GM19193 (cell line): Measurements from ENCODE around the gene TCF4.

Experiments
- POLR2A ChIP-seq: IDR thresholded peaks from 4 replicates; pipeline ENCODE4 v1.6.1; 2011; ENCODE audit not compliant: insufficient read depth, insufficient read length; ENCODE audit errors: extremely low read depth

The TCF4 gene

GRCh38 chr18:55588111-55588869 is at the start of gene TCF4:
TCF4 (minus strand) TSS chr18:55588192; CDS start chr18:55587116, 1,076 bp downstream.
- TF ChIP-seq POLR2A, result no peak

DNA sequence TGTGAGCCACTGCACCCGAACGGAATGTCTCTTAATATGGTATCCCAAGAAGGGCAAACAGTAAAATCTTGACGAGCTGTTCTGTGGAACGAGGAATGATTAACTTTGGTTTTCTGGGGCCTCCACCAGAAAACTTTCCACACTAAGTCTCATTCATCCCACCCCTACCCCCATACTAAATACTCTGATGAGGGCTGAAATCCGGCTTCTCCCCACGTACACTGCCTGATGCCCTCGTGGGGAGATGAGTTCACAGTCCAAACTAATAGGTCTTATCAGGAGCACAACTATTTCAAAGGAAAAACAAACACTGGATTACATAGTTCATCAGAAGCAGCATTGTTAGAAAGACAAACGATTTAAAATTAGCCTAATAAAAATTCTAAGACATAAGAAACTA is 49.2 kb upstream of the TCF4 start:
- no peak for TF ChIP-seq POLR2A

DNA sequence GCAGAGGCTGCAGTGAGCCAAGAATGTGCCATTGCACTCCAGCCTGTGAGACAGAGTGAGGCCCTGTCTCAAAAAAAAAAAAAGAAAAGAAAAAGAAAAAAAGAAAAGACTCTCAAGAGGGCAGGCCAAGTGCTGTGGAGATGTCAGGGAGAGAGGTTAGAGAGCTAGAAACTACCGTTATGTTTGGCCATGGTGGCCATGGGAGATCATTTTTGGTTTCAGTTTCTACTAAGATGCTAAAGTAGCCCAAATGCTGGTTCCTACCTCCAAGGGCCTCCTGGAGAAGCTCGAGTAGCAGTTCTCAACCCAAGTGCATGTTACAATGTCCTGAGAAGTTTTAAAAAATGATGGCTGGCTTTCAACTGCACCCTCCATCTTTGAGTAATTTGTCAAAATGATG is 47.4 kb upstream of the TCF4 start:
- no peak for TF ChIP-seq POLR2A

DNA sequence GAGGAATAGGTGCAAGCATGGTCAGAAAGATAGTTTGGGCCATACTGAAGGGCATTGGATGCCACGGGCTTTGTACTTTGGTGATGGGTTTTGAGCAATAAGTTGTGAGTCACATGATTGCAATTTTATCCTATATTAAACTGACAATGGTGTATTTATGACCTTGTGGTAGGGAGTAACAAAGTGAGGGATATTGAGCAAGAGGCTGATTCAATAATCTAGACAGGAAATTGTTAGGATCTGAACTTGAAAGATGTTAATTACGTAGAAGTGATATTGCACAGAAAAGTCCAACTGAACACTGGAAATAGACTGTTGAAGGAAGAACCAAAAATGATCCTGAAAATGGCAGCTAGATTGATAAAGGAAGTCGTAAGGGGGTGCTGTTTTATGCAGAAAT is 46.6 kb upstream of the TCF4 start:
- no peak for TF ChIP-seq POLR2A

GRCh38 chr18:55633032-55633431 is 45.0 kb upstream of the TCF4 start:
- no peak for TF ChIP-seq POLR2A

DNA sequence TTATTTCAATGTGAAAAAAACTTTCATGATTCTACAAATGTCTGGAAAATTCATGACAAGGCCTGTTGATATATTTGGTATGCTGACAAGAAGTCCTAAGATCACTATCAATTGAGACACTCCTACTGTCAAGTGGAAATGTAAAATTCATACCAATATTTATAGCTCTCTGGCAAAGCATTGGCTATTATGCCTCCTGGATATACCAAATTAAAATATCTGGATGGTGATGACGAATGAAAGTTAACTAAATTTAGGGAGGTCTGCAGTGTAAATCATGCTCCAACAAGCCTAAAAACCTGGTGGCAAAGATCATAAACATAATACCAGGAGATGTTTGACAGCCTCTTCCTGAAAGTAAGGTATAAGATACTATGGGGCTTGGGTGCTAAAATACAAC is 41.1 kb upstream of the TCF4 start:
- no peak for TF ChIP-seq POLR2A

- TF ChIP-seq POLR2A, result no peak
Observed at GRCh38 chr18:55627007-55627406, 39.0 kb upstream of the TCF4 start.

- TF ChIP-seq POLR2A, result no peak
Observed at GRCh38 chr18:55625901-55626300, 37.9 kb upstream of the TCF4 start.

DNA sequence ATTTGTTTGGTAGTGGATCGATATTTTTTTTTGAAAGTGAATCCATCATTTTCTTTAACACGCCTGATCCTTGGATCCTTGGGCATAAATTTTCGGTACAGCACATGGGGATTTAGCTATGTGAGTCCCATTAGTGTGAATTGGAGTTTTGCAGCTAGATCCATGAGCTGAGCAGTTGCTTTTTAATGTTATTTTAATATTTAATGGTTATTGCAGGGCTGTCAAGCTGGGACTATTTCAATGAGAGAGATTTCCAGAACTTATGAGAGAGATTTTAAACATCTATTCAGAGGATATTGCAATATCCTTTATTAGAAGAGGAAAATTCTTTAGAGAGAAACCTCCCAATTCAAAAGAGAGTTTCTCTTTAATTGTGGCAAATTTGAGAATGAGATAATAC is 35.6 kb upstream of the TCF4 start:
- TF ChIP-seq POLR2A, result no peak

- TF ChIP-seq POLR2A, result no peak
Observed at GRCh38 chr18:55610506-55610905, 22.5 kb upstream of the TCF4 start.

GRCh38 chr18:55609160-55609825 is 21.3 kb upstream of the TCF4 start:
- no peak for TF ChIP-seq POLR2A

DNA sequence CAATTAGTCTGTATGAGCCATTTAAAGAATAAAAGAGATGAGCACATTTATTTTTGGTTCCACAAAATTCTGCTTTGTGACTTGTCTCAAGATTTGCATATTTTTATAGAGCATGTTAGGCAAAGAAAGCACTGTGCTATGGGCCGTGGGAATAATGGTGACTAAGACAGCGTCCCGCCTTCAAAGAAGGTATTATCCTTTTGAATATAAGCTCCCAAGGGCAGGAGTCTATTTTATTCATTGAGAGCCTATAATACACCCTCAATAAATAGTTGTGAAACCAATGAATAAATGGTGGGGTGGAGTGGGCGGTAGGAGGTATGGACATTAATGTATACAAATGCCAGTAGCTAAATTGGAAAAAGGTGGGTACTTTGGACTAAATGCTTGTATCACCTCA is 20.5 kb upstream of the TCF4 start:
- TF ChIP-seq POLR2A, result no peak

DNA sequence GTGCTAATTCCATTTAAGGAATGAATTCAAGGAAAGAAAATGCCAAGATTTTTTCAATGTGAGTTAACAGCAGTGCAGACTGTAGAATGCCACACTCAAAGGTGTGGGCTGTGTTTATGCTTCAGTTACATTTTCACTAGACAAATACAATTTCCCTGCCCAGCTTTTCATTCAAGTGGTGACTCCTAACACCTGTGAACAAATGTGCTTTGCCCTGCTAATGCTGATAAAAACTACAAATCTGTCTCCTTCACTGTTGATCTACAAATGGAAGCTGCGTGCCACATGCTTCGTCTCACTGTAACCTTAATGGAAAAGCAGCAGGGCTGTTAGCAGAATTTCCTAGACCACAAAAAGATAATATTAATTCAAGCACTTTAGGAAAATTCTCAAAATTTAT is 19.8 kb upstream of the TCF4 start:
- TF ChIP-seq POLR2A, result no peak

- no peak for TF ChIP-seq POLR2A
Observed at GRCh38 chr18:55605733-55606338, 17.8 kb upstream of the TCF4 start.

GRCh38 chr18:55603775-55604174 is 15.8 kb upstream of the TCF4 start:
- TF ChIP-seq POLR2A, result no peak

- TF ChIP-seq POLR2A, result no peak
Observed at GRCh38 chr18:55593888-55594287, 5.9 kb upstream of the TCF4 start.
